ENCODE measurements around the gene PLPPR4. TPM values are rescaled to one million over a fixed set of nuclear protein-coding genes. Genes with fewer than 3 reads are reported as not detected.

The PLPPR4 gene
- total RNA-seq, 4 donors from 2014 or later, result 0.75 to 2.3 (median 1.2) TPM

DNA sequence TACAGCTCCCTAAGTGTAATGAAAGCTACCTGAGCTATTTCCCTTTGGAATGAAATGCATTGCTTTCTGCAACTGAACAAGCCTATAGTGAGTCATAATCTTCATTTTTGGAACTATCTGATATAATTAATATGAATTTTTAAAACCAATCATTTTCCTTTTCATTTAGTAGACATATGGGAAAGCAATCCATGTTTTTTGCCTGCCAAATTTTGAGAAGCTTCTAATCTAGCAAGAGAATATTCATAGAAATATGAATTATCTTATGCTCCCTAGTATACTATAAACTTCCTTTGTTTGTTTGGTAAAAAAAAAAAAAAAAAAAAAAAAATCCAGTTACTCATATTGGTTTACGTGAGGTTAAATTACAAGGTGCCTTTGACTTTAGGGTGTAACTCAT, 68.3 kb downstream of the PLPPR4 start:
- TF ChIP-seq, protein P1, sequence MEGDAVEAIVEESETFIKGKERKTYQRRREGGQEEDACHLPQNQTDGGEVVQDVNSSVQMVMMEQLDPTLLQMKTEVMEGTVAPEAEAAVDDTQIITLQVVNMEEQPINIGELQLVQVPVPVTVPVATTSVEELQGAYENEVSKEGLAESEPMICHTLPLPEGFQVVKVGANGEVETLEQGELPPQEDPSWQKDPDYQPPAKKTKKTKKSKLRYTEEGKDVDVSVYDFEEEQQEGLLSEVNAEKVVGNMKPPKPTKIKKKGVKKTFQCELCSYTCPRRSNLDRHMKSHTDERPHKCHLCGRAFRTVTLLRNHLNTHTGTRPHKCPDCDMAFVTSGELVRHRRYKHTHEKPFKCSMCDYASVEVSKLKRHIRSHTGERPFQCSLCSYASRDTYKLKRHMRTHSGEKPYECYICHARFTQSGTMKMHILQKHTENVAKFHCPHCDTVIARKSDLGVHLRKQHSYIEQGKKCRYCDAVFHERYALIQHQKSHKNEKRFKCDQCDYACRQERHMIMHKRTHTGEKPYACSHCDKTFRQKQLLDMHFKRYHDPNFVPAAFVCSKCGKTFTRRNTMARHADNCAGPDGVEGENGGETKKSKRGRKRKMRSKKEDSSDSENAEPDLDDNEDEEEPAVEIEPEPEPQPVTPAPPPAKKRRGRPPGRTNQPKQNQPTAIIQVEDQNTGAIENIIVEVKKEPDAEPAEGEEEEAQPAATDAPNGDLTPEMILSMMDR (IDR thresholded peaks at IDR 0.05; ENCODE audit: low read depth), result no peak

DNA sequence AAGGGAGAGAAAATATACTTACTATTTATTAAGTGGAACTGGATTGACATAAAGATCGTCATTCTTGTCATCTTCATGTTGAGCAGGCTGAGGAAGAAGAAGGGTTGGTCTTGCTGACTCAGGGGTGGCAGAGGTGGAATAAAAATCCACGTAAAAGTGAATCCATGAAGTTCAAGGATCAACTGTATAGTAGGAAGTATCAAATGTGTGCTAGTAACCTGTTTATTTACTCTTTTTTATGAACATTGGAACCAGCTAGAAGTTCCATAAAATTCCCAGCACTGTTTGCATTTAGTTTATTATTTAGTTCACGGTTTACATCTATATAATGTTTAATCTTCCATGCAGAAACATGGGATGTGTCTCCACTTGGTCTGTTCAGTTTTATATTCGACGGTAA, 70.7 kb downstream of the PLPPR4 start:
- TF ChIP-seq, protein P1 (IDR thresholded peaks at IDR 0.05; ENCODE audit: low read depth), result no peak

DNA sequence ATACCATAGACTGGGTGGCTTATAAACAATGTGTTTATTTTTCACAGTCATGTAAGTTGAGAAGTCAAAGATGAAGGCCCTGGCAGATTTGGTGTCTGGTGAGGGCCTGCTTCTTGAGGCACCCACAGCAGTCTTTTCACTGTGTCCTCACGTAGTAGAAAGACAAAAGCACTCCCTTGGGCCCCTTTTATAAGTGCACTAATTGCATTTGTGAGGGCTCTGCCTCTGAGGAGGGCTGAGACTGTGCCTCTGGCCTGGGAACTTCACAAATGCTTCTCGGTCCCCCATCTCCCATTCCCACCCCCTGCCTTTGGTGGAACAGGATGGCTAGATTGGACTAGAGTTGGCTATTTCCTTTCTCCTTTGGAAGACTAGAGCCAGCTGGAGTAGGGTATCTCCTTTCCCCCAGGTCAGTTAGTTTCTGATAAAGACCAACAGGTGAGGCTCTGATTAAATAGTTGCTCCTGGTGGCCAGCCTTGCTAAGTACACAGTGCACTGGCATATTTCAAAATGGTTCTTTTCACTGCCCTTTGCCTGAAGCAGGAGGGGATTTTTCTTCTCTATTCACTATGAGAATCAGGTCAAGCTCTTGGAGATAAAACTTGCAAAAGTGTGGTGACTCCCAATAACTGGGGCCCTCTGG, 82.9 kb downstream of the PLPPR4 start:
- TF ChIP-seq, protein P1 (IDR thresholded peaks at IDR 0.05; ENCODE audit: low read depth), result no peak

DNA sequence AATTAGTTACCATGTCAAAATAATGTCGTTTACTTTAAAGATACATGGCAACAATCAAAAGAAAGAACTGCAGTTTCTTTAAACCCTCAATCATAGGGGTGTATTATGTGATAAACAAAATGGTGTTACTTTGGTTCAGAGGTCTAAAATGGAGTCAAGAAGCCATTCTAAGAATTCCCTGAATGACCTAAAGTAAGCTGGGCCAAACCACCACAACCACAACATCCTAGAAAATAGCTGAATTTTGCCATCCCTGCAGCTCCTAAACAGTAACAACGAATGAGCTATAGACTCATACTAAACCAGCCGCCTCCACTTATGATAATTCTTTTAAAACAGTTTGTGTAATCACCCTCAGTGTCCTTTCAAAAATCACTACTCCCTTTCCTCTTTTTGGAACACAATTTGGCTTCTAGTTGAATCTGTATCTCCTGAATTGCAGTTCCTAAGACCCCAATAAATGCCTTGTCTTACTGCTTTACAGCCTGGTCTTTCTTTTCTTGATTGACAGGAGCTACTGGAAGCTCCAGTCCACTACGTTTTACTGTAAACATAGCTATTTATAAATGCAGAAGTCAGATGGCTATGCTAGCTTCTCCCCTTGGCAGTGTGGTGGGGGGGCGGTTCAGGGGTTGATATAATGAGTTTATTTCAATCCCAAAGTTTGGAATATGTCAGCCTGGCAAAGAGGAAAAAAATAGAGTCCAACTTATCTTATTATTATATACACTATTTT, 84.3 kb downstream of the PLPPR4 start:
- TF ChIP-seq, protein P1 (IDR thresholded peaks at IDR 0.05; ENCODE audit: low read depth), result no peak

DNA sequence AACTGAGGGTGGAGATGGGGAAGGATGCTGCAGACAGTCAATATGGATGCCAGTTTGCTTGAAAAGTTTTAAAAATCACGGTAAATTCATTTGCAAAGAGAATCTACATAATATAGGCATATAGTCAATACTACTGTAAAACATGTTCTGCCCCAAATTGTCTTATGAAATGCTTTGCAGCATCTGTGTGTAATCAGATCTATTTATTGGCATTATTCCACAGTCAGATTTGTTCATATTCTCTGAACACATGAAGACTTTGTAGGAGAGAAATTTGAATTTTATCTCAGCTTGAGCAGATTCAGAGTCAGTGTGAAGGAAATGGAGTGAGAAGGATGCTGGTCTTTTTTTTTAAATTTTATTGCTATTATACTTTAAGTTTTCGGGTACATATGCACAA, 88.5 kb downstream of the PLPPR4 start:
- TF ChIP-seq, protein P1 (IDR thresholded peaks at IDR 0.05; ENCODE audit: low read depth), result no peak

DNA sequence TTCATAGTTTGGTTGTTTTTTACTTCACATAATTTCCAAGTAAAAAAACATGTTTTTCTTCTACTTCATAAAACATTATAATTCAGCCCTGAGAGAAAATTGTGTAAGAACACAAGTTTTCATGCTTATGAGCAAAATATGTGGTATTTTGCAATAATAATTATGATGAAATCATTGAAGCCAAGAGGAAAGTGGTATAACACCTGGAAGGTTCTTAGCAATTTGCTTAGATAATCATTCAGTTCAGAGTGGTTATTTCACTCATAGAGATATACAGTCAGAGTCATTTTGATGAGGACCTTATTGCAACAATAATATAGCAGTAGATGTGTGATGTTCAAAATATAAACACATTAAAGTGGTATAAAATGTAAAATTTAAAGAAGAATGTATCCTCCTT, 94.5 kb downstream of the PLPPR4 start:
- TF ChIP-seq, protein P1 (IDR thresholded peaks at IDR 0.05; ENCODE audit: low read depth), result no peak

Measured in subcutaneous adipose tissue (tissue), 4 donors.